ENCODE results near the gene CAVIN4.

DNA sequence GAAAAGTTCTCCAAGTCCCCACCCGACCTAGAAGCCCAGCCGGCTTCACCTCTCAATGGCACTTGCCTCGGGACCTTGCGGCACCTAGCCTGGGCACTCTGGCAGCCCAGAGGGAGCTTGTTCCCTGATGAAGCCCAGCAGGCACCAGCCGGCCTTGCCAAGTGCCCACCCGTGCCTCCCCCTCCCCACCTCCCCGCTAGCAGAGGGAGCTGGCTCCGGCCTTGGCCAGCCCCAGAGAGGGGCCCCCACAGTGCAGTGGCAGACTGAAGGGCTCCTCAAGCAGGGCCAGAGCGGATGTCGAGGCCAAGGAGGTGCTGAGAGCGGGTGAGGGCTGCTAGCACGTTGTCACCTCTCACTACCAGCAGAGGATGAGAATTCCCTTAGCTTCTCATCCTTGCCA lies 37.6 kb upstream of the CAVIN4 start:
- TF ChIP-seq EZH2 (IDR thresholded peaks at IDR 0.05) = no peak
- TF ChIP-seq POLR2AphosphoS5 (IDR thresholded peaks at IDR 0.05; ENCODE audit: borderline replicate concordance, low read depth, low read length) = no peak
- TF ChIP-seq FOXP2 (optimal IDR thresholded peaks at IDR 0.05; ENCODE audit: control extremely low read depth, extremely low read length, insufficient read depth) = no peak
